A673 (cell line): Measurements from ENCODE around the gene OVAAL.

Experiments
- EZH2 ChIP-seq: fragments of 200-600 bp; sonication (generic); IDR thresholded peaks from 2 replicates; pipeline ENCODE4 v1.6.1; 2017; ENCODE audit warnings: borderline replicate concordance, low read depth, mild to moderate bottlenecking, mixed read lengths, antibody characterized with exemption, low read length; ENCODE audit not compliant: poor library complexity, severe bottlenecking
- TF ChIP-seq, protein P1 (sequence below): fragments of 300-800, 200-600 bp; sonication (generic); conservative IDR thresholded peaks from 2 replicates; pipeline ENCODE4 v1.5.1; 2017; ENCODE audit warnings: low read depth, mild to moderate bottlenecking, antibody characterized with exemption, low read length, moderate library complexity, mixed read lengths

DNA sequence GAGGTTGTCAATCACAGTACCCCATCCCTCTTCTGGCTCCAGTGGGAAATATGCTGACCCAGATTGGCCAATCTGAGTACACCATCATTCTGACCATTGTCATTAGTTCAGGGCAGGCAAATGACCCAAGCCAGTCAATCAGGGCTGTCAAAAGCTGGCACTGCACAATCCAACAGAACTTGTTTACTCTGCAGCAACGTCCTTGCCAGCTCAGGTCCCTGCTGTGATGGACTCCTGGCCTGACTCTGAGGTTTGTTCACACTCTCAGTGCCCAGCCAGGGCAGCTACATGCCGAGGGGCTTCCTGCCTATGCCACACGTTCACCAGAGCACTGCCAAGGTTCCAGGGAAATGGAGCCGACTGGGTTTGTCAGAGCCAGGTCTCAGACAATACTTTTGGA is 14.7 kb upstream of the OVAAL start:
- TF ChIP-seq, protein P1, sequence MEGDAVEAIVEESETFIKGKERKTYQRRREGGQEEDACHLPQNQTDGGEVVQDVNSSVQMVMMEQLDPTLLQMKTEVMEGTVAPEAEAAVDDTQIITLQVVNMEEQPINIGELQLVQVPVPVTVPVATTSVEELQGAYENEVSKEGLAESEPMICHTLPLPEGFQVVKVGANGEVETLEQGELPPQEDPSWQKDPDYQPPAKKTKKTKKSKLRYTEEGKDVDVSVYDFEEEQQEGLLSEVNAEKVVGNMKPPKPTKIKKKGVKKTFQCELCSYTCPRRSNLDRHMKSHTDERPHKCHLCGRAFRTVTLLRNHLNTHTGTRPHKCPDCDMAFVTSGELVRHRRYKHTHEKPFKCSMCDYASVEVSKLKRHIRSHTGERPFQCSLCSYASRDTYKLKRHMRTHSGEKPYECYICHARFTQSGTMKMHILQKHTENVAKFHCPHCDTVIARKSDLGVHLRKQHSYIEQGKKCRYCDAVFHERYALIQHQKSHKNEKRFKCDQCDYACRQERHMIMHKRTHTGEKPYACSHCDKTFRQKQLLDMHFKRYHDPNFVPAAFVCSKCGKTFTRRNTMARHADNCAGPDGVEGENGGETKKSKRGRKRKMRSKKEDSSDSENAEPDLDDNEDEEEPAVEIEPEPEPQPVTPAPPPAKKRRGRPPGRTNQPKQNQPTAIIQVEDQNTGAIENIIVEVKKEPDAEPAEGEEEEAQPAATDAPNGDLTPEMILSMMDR = no peak
- TF ChIP-seq EZH2 = no peak
